Memory B cell (primary cell): ENCODE results near the gene NCOA3.
A peak's percentile ranks its signal among the peaks of the same experiment; 100 is the strongest.
"Not testable (repeated sequence)": the region's sequence is repeated elsewhere in the genome, so short reads cannot be mapped to it uniquely, and the experiment has no call there.

Source experiments
- ATAC-seq: fragments of 150-1000 bp; cut with Tn5 transposase; 2 replicates; pipeline ENCODE4 v1.10.0; 2021; ENCODE audit warnings: low read depth, mild to moderate bottlenecking, moderate library complexity
- DNase-seq, 2 donors: peaks; one replicate each; pipeline ENCODE4 v3.0.0; 2022; ENCODE audit warnings: low spot score in 2 of 2
- H3K27ac Mint-ChIP-seq: one replicate; pipeline ENCODE4 v1.8.0; 2022; ENCODE audit warnings: mild to moderate bottlenecking, moderate library complexity, mixed read lengths
- H3K27me3 Mint-ChIP-seq: one replicate; pipeline ENCODE4 v1.8.0; 2022; ENCODE audit warnings: mixed read lengths
- H3K36me3 Mint-ChIP-seq: one replicate; pipeline ENCODE4 v1.8.0; 2022; ENCODE audit warnings: mild to moderate bottlenecking, mixed read lengths
- H3K4me1 Mint-ChIP-seq: one replicate; pipeline ENCODE4 v1.8.0; 2022; ENCODE audit warnings: mixed read lengths
- H3K4me3 Mint-ChIP-seq: one replicate; pipeline ENCODE4 v1.8.0; 2022; ENCODE audit warnings: mild to moderate bottlenecking, moderate library complexity, mixed read lengths
- H3K9me3 Mint-ChIP-seq: one replicate; pipeline ENCODE4 v1.8.0; 2022; ENCODE audit warnings: mixed read lengths

NCOA3 gene

GRCh38 chr20:47500554-47500953 lies 1.1 kb upstream of the NCOA3 start:
- H3K4me1 Mint-ChIP-seq, result peaks cover 27% of the 10 kb centered on the region

GRCh38 chr20:47501116-47501481 lies 588 bp upstream of the NCOA3 start:
- H3K9me3 Mint-ChIP-seq, result no peaks in the 10 kb centered on the region
- H3K4me3 Mint-ChIP-seq, result peak overlapping the region; percentile 100
- ATAC-seq, result no peak
- peaks cover 10% of the 10 kb centered on the region for H3K36me3 Mint-ChIP-seq
- peaks cover 28% of the 10 kb centered on the region for H3K4me1 Mint-ChIP-seq
- DNase-seq, result no peak
- H3K27ac Mint-ChIP-seq, result peak overlapping the region; percentile 98
- H3K27me3 Mint-ChIP-seq, result no peaks in the 10 kb centered on the region

More at GRCh38 chr20:47500554-47500953, 1.1 kb upstream of the NCOA3 start:
- Mint-ChIP-seq H3K27ac (peak overlapping the region; percentile 98), H3K36me3 (peaks cover 12% of the 10 kb centered on the region), H3K4me3 (peak overlapping the region; percentile 35), H3K27me3 (no peaks in the 10 kb centered on the region), H3K9me3 (peaks cover 2% of the 10 kb centered on the region)
- DNase-seq (no peak), ATAC-seq (no peak)

GRCh38 chr20:47502271-47503239 lies 868 bp downstream of the NCOA3 start:
- peak in 1 of 2 donors; percentile 55 for DNase-seq
- no peaks in the 10 kb centered on the region for H3K9me3 Mint-ChIP-seq
- peak; percentile 57 for ATAC-seq
- peaks cover 13% of the 10 kb centered on the region for H3K36me3 Mint-ChIP-seq
- peak overlapping the region; percentile 98 for H3K27ac Mint-ChIP-seq
- H3K4me3 Mint-ChIP-seq, result peak overlapping the region; percentile 100
- no peaks in the 10 kb centered on the region for H3K27me3 Mint-ChIP-seq
- peaks cover 38% of the 10 kb centered on the region for H3K4me1 Mint-ChIP-seq

- H3K36me3 Mint-ChIP-seq, result peaks cover 13% of the 10 kb centered on the region
- H3K4me1 Mint-ChIP-seq, result peaks cover 37% of the 10 kb centered on the region
- ATAC-seq, result no peak
Measured at GRCh38 chr20:47503685-47504084, 2.0 kb downstream of the NCOA3 start.

GRCh38 chr20:47506335-47506734 lies 4.6 kb downstream of the NCOA3 start:
- peaks cover 27% of the 10 kb centered on the region for H3K36me3 Mint-ChIP-seq
- no peaks in the 10 kb centered on the region for H3K27me3 Mint-ChIP-seq
- no peaks in the 10 kb centered on the region for H3K9me3 Mint-ChIP-seq
- peaks cover 42% of the 10 kb centered on the region for H3K4me1 Mint-ChIP-seq
- DNase-seq (no peak), ATAC-seq (no peak)
- peak overlapping the region; percentile 68 for H3K4me3 Mint-ChIP-seq
- peak overlapping the region; percentile 93 for H3K27ac Mint-ChIP-seq

More at GRCh38 chr20:47503685-47504084, 2.0 kb downstream of the NCOA3 start:
- Mint-ChIP-seq H3K4me3 (peak overlapping the region; percentile 100), H3K27me3 (no peaks in the 10 kb centered on the region), H3K9me3 (no peaks in the 10 kb centered on the region), H3K27ac (peak overlapping the region; percentile 98)
- no peak for DNase-seq

GRCh38 chr20:47506850-47507249 lies 5.2 kb downstream of the NCOA3 start:
- peak overlapping the region; percentile 93 for H3K27ac Mint-ChIP-seq
- no peak for DNase-seq
- peaks cover 25% of the 10 kb centered on the region for H3K36me3 Mint-ChIP-seq
- no peaks in the 10 kb centered on the region for H3K27me3 Mint-ChIP-seq
- peaks cover 45% of the 10 kb centered on the region for H3K4me1 Mint-ChIP-seq
- no peaks in the 10 kb centered on the region for H3K9me3 Mint-ChIP-seq
- peak overlapping the region; percentile 70 for H3K4me3 Mint-ChIP-seq
- no peak for ATAC-seq

GRCh38 chr20:47507275-47507981 lies 5.7 kb downstream of the NCOA3 start:
- Mint-ChIP-seq H3K36me3 (peaks cover 25% of the 10 kb centered on the region), H3K4me3 (peak overlapping the region; percentile 57), H3K4me1 (peaks cover 46% of the 10 kb centered on the region), H3K27ac (peak overlapping the region; percentile 93)
- H3K27me3 Mint-ChIP-seq, H3K9me3 Mint-ChIP-seq: not testable (repeated sequence)
- peak; percentile 65 for ATAC-seq
- DNase-seq, result peak in 1 of 2 donors; percentile 34

- H3K27ac Mint-ChIP-seq, result peak overlapping the region; percentile 93
- H3K9me3 Mint-ChIP-seq, result no peaks in the 10 kb centered on the region
- H3K4me3 Mint-ChIP-seq, result peak overlapping the region; percentile 39
- no peaks in the 10 kb centered on the region for H3K27me3 Mint-ChIP-seq
- H3K4me1 Mint-ChIP-seq, result peaks cover 51% of the 10 kb centered on the region
- DNase-seq, result no peak
- no peak for ATAC-seq
- peaks cover 25% of the 10 kb centered on the region for H3K36me3 Mint-ChIP-seq
Measured at GRCh38 chr20:47508278-47508677, 6.6 kb downstream of the NCOA3 start.

GRCh38 chr20:47509104-47509661 lies 7.5 kb downstream of the NCOA3 start:
- Mint-ChIP-seq H3K4me3 (peak overlapping the region; percentile 62), H3K27ac (peak overlapping the region; percentile 93), H3K27me3 (no peaks in the 10 kb centered on the region), H3K9me3 (no peaks in the 10 kb centered on the region), H3K36me3 (peaks cover 21% of the 10 kb centered on the region), H3K4me1 (peaks cover 51% of the 10 kb centered on the region)
- ATAC-seq, result no peak
- no peak for DNase-seq

- peak overlapping the region; percentile 93 for H3K27ac Mint-ChIP-seq
- H3K4me1 Mint-ChIP-seq, result peaks cover 51% of the 10 kb centered on the region
- ATAC-seq, result no peak
- no peak for DNase-seq
- H3K4me3 Mint-ChIP-seq, result peak overlapping the region; percentile 53
- peaks cover 20% of the 10 kb centered on the region for H3K36me3 Mint-ChIP-seq
- H3K27me3 Mint-ChIP-seq, result no peaks in the 10 kb centered on the region
- no peaks in the 10 kb centered on the region for H3K9me3 Mint-ChIP-seq
Measured at GRCh38 chr20:47509685-47510084, 8.0 kb downstream of the NCOA3 start.

- Mint-ChIP-seq H3K27me3 (no peaks in the 10 kb centered on the region), H3K36me3 (peaks cover 29% of the 10 kb centered on the region), H3K4me3 (peak overlapping the region; percentile 33), H3K4me1 (peaks cover 37% of the 10 kb centered on the region), H3K9me3 (peaks cover 2% of the 10 kb centered on the region), H3K27ac (peak overlapping the region; percentile 76)
- no peak for ATAC-seq
- no peak for DNase-seq
Measured at GRCh38 chr20:47515843-47516242, 14.2 kb downstream of the NCOA3 start.

- no peaks in the 10 kb centered on the region for H3K27me3 Mint-ChIP-seq
- peaks cover 25% of the 10 kb centered on the region for H3K4me1 Mint-ChIP-seq
- peak overlapping the region; percentile 37 for H3K4me3 Mint-ChIP-seq
- peaks cover 39% of the 10 kb centered on the region for H3K36me3 Mint-ChIP-seq
- peak overlapping the region; percentile 96 for H3K27ac Mint-ChIP-seq
- ATAC-seq, result no peak
- DNase-seq, result no peak
- peaks cover 9% of the 10 kb centered on the region for H3K9me3 Mint-ChIP-seq
Measured at GRCh38 chr20:47521059-47521808, 19.5 kb downstream of the NCOA3 start.

- DNase-seq, result no peak
- Mint-ChIP-seq H3K27ac (peak overlapping the region; percentile 96), H3K9me3 (peaks cover 9% of the 10 kb centered on the region), H3K4me3 (peak overlapping the region; percentile 11), H3K4me1 (peaks cover 30% of the 10 kb centered on the region), H3K27me3 (no peaks in the 10 kb centered on the region), H3K36me3 (peaks cover 46% of the 10 kb centered on the region)
- no peak for ATAC-seq
Measured at GRCh38 chr20:47524015-47524784, 22.5 kb downstream of the NCOA3 start.
